Fibroblast of the aortic adventitia (primary cell): ENCODE results near the gene IQCE. TPM values are rescaled to one million over a fixed set of nuclear protein-coding genes. Genes with fewer than 3 reads are reported as not detected.
A peak's percentile ranks its signal among the peaks of the same experiment; 100 is the strongest.

Source experiments
- DNase-seq: peaks from one replicate; pipeline ENCODE4 v3.0.0-alpha.2; 2010; ENCODE audit warnings: low read depth
- H3K4me3 ChIP-seq: 2 replicates; pipeline ENCODE4 v1.5.1; 2011; ENCODE audit warnings: low read depth, mild to moderate bottlenecking, control low read depth, low read length, moderate library complexity
- total RNA-seq: library from RNA; depleted of rRNA; stranded (reverse); fragments of >200 nt; gene quantifications from 2 replicates; pipeline ENCODE4 v1.2.3, GENCODE V29; 2012; ENCODE audit warnings: low replicate concordance
- TF ChIP-seq, protein P1 (sequence below): IDR thresholded peaks from 2 replicates; pipeline ENCODE4 v1.5.1; 2011; ENCODE audit warnings: mild to moderate bottlenecking, low read length, control low read depth, inconsistent platforms; ENCODE audit not compliant: insufficient read depth

Gene IQCE
- total RNA-seq, 1 donor = 14.0 TPM

DNA sequence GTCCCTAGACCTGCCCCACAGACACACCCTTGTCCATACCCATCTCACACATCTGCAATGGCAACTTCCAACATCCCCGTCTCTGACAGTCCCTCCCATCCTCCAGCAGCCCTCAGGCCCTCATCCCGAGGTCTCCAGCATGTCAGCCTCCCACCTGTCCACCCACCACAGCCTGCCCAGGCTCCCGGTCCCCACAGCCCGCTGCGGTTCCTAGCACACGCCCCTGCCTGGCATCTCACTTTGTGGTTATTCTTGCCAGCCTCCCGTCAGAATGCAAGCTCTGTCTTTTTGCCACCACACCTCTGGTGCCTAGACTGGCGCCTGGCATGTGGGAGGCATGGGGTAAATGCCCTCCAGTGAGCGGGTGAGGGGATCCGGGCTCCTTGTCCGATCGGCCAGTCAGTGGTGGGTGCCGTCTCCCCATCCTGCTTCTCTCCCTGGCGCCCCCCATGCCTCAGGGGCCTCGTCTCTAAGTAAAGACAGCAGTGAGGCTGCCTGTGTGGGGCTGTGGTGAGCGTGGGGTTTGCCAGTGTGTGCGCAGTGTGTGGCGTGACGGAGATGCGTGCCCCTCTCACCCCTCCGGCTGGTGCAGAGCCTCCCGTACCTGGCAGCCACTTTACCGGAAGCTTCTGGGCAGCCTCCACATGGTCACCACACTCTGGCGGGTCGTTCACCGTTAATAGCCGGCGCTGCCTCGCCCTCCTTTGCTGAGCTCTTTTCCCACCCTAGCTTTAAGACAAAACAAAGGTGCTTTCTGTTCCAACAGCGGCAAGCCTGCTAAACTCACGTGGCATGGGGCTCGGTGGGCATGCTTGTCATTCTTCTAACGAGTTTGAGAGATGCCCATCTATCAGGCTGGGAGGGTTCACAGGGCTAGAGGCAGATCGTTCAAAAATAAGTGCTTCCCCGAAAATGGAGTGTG lies 44.5 kb downstream of the IQCE start:
- TF ChIP-seq, protein P1, sequence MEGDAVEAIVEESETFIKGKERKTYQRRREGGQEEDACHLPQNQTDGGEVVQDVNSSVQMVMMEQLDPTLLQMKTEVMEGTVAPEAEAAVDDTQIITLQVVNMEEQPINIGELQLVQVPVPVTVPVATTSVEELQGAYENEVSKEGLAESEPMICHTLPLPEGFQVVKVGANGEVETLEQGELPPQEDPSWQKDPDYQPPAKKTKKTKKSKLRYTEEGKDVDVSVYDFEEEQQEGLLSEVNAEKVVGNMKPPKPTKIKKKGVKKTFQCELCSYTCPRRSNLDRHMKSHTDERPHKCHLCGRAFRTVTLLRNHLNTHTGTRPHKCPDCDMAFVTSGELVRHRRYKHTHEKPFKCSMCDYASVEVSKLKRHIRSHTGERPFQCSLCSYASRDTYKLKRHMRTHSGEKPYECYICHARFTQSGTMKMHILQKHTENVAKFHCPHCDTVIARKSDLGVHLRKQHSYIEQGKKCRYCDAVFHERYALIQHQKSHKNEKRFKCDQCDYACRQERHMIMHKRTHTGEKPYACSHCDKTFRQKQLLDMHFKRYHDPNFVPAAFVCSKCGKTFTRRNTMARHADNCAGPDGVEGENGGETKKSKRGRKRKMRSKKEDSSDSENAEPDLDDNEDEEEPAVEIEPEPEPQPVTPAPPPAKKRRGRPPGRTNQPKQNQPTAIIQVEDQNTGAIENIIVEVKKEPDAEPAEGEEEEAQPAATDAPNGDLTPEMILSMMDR = no peak
- no peak for DNase-seq
- H3K4me3 ChIP-seq = no peak overlapping the region

DNA sequence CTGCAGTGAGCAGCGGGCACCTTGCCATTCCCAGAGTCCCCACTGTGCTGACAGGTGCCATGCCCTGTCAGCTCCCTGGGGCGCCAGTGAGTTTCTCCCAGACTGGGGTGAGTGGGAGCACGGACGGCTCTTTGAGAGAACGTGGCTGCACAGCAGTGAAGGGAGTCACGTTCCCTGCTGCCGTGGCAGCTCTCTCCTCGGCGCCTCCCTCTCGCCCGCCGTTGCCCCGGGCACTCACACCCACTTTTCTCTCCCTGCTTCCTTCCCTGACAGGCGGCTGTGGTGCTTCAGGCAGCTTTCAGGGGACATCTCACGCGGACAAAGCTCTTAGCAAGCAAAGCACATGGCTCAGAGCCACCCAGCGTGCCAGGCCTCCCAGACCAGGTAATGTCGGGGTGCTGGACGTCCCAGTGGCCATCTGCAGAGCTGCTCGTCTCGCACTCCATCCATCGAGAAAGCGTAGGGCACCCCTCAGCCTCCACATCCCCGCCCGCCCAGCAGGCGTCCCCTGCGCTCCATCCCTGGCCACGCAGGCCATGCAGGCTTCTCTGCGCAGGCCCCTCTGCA lies 45.9 kb downstream of the IQCE start:
- DNase-seq = no peak

DNA sequence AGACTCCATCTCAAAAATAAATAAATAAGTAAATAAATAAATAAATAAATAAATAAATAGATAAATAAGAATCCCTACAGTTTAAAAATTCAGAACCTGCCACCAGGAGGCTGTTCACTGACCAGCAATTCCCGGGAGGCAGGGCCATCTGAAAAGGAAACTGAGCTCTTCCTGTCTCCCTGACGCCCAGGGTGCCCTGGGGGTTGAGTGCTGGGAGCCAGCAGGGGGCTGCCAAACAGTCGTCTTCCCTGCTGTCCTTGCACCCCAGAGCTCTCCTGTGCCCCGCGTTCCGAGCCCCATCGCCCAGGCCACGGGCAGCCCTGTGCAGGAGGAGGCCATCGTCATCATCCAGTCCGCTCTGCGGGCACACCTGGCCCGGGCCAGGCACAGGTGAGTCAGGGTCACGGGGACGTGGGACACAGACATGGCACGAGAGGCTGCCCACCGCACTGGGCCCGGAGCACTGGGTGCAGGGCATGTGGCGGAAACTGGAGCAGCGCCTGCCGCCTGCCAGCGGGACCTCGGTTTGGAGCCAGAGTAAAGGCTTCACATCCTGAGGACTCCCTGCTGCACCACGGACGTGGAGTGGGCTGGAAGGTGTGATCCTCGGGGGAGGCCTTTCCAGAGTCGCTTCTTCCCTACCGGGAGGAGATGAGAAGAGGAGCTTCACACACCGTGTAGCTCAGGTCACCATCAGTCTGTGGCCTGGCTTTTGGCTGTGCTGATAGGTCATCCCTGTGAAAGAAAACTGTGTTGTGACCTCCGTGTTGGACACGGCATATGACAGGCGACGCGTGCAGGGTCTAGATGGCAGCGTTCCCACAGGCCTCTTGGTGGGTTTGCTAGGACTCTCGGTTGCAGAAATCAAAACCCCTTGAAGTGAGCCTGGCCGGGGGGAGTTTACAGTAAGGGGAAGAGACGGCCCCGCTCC lies 47.1 kb downstream of the IQCE start:
- TF ChIP-seq, protein P1 = no peak
- no peak for DNase-seq
- no peak overlapping the region for H3K4me3 ChIP-seq

More for the DNA sequence above, 45.9 kb downstream of the IQCE start:
- TF ChIP-seq, protein P1 = no peak
- H3K4me3 ChIP-seq = no peak overlapping the region

DNA sequence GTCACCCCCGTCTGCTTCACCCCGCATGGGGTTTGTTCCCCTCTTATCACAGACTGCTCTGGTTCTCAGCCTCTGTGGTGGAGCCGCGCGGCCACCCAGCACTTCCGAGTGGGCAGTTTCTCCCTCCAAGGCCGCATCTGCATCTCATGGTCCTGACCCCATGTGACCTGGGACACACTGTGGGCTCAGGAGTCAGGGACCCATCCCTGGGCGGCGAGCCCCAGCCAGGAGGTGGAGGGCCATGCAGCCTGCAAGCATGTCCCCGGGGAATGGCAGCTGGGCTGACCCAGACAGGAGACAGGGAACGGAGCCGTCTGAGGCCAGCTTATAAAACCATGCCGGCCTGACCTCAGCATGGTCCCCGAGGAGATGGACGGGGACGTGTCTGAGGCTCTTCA lies 47.8 kb downstream of the IQCE start:
- TF ChIP-seq, protein P1 = no peak
- H3K4me3 ChIP-seq = no peak overlapping the region
- no peak for DNase-seq

DNA sequence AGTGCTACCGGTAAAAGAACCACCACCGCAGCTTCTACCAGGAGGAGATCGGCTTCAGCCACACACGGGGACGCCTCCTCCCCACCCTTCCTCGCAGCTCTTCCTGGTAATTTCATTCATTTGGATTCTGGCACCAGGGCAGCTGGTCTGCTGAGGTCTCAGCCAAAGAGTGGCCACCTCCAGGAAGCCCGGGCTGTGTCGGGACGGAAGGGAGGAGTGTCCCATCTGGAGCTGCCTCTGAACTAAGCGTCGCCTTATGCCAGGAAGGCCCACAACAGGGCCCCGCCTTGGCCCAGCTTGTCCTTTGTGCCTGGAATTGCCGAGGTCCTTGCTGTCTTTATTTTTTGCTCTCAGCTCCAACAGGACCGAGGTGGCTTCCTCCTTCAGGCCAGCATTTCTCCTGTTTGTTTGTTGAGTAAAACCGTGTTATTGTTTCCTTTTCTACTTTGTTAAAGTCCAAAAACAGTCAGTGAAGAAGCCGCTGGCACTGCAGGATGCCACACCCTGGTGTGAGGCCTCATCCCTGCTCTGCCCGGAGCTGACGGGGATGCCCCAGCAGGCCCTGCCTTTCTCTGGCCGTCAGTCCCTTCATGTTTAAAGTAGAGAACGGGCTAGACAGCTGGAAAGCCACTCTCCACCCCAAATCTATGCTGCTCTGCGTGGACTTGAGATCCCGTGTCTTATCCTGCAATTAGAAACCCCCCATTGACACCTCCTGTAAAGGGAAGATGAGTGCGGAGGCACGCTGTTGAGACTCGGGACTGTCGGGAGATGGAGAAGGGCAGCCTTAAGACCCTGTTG lies 48.5 kb downstream of the IQCE start:
- peak; percentile 16 for DNase-seq
- H3K4me3 ChIP-seq = no peak overlapping the region
- TF ChIP-seq, protein P1 = no peak
